ENCODE data around the gene ENTPD1.

The ENTPD1 gene

DNA sequence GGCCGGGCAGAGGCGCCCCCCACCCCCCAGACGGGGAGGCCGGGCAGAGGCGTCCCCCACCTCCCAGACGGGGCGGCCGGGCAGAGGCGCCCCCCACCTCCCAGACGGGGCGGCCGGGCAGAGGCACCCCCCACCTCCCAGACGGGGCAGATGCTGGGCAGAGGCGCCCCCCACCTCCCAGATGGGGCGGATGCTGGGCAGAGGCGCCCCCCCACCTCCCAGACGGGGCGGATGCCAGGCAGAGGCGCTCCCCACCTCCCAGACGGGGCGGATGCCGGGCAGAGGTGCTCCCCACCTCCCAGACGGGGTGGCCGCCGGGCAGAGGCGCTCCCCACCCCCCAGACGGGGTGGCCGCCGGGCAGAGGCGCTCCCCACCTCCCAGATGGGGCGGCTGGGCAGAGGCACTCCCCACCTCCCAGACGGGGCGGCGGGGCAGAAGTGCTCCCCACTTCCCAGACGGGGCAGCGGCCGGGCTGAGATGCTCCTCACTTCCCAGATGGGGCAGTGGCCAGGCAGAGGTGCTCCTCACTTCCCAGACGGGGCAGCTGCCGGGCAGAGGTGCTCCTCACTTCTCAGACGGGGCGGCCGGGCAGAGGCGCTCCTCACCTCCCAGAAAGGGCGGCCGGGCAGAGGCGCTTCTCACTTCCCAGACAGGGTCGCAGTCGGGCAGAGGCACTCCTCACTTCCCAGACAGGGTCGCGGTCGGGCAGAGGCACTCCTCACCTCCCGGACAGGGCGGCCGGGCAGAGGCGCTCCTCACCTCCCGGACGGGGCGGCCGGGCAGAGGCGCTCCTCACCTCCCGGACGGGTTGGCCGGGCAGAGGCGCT, 53.6 kb downstream of the ENTPD1 start:
- DNase-seq: peak; percentile 3
- H3K27me3 ChIP-seq: no peaks in the 10 kb centered on the region
- no peaks in the 10 kb centered on the region for H3K36me3 ChIP-seq
- no peaks in the 10 kb centered on the region for H3K9me3 ChIP-seq
- TF ChIP-seq, protein P1, sequence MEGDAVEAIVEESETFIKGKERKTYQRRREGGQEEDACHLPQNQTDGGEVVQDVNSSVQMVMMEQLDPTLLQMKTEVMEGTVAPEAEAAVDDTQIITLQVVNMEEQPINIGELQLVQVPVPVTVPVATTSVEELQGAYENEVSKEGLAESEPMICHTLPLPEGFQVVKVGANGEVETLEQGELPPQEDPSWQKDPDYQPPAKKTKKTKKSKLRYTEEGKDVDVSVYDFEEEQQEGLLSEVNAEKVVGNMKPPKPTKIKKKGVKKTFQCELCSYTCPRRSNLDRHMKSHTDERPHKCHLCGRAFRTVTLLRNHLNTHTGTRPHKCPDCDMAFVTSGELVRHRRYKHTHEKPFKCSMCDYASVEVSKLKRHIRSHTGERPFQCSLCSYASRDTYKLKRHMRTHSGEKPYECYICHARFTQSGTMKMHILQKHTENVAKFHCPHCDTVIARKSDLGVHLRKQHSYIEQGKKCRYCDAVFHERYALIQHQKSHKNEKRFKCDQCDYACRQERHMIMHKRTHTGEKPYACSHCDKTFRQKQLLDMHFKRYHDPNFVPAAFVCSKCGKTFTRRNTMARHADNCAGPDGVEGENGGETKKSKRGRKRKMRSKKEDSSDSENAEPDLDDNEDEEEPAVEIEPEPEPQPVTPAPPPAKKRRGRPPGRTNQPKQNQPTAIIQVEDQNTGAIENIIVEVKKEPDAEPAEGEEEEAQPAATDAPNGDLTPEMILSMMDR (IDR thresholded peaks at IDR 0.05; ENCODE audit: low read depth, low read length): no peak
- no peaks in the 10 kb centered on the region for H3K4me1 ChIP-seq
- H3K4me3 ChIP-seq (ENCODE audit: low read depth, low read length): no peak overlapping the region

DNA sequence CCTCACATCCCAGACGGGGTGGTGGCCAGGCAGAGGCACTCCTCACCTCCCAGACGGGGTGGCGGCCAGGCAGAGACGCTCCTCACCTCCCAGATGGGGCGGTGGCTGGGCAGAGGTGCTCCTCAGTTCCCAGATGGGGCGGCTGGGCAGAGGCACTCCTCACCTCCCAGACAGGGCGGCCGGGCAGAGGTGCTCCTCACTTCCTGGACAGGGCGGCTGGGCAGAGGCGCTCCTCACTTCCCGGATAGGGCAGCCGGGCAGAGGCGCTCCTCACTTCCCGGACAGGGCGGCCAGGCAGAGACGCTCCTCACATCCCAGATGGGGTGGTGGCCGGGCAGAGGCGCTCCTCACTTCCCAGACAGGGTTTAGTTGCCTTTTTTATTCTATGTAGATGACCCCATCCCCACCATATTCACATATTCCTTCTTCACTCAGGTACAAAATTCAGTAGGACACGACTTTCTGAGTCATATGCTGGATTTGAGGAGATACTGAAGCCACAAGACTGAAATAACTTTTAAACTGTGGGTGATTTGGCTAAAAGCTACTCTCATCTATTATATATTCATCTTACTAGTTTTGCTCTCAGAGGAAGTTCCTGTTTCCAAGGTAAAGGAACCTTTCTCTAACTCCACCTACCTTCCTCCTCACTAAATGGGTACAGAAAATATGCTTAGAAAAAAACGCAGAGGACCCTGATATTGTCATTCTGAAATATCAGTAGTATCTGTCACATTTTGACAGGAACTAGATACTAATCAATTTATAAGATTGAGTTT, 54.4 kb downstream of the ENTPD1 start:
- H3K27me3 ChIP-seq: no peaks in the 10 kb centered on the region
- H3K4me3 ChIP-seq (ENCODE audit: low read depth, low read length): no peak overlapping the region
- TF ChIP-seq, protein P1 (IDR thresholded peaks at IDR 0.05; ENCODE audit: low read depth, low read length): no peak
- no peak for DNase-seq
- no peaks in the 10 kb centered on the region for H3K9me3 ChIP-seq
- no peaks in the 10 kb centered on the region for H3K36me3 ChIP-seq
- H3K4me1 ChIP-seq: no peaks in the 10 kb centered on the region

DNA sequence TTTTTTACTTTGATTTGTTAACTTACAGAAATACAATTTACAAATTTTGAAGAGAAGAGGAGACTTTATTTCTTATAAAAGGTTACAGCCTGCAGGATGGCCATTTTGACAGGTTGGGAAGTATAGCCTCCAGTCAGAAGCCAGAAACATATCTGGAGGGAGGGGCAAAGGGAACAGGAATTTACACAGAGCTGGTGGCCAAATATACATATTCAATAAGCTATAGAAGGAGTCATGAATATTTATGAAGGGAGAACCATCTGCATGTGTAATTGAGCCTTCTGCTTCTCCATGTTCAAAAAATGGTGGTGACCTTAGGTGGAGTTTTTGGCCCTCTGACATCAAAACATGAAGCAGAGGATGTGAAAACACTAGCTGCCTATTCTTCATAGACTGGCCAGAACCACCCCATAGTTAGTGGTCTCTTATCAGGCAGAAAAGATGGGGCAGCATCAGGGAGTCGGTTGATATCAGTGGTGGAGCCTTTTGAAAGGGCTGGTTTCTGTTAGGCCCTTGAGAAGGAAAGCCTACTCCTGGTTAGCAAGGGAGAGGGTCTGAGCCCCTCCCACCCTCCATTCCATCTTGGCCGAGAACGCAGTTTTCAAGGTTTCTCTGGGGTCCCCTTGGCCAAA, 57.2 kb downstream of the ENTPD1 start:
- Histone ChIP-seq H3K36me3 (no peaks in the 10 kb centered on the region), H3K9me3 (no peaks in the 10 kb centered on the region), H3K27me3 (no peaks in the 10 kb centered on the region), H3K4me3 (ENCODE audit: low read depth, low read length) (no peak overlapping the region), H3K4me1 (no peaks in the 10 kb centered on the region)
- DNase-seq: no peak
- TF ChIP-seq, protein P1 (IDR thresholded peaks at IDR 0.05; ENCODE audit: low read depth, low read length): no peak

DNA sequence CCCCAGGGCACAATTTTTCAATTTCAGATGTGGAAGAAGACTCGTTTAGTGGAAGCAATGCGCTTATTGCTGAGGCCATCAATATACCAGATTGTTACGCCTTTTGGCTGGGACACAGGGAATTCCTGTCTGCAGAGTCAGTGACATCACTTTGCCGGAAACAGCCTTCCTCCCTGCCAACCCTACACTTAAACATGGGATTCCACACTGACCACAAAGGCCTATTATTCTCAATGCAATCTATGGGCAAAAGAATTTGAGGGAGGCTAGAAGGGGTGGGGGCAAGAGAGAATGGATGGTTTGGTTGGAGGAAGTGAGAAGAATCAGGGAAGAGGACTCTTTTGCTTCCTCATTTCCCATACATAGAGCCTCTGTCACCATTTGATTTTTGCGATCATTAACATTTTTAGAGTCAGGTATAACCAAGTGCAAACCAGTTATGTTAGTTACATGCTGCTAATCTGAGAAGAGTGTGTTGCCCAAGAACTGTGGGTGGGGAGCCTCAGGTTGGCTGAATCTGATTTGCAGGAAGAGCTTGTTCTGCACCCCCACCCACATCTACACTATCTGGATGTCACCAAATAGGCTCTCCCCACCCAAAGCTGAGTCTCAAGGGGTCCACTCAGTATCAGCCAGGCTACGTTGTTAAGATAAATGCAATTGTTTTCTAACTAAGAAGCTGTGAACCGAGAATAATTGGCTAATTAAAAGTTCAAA, 58.2 kb downstream of the ENTPD1 start:
- no peak for DNase-seq
- TF ChIP-seq, protein P1 (IDR thresholded peaks at IDR 0.05; ENCODE audit: low read depth, low read length): no peak
- H3K4me3 ChIP-seq (ENCODE audit: low read depth, low read length): no peak overlapping the region
- H3K4me1 ChIP-seq: no peaks in the 10 kb centered on the region
- no peaks in the 10 kb centered on the region for H3K36me3 ChIP-seq
- H3K27me3 ChIP-seq: no peaks in the 10 kb centered on the region
- H3K9me3 ChIP-seq: no peaks in the 10 kb centered on the region

DNA sequence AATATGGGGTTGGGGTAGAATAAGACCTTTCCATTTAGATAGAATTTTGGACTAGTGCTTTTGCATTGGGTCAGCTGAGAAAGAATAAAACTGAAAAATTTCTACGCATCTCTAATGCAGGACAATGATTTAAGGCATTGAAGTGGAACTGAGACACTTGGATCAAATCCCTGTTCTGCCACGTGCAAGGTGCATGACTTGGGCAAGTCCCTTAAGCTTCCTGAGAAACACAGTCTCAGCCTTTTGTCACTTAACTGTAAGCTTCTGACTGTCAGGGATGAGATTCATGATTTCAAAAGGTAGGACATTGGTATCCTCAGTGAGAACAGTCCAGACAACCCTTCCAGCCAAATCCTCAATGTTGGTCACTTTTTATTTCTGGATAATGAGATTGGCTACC, 59.2 kb downstream of the ENTPD1 start:
- Histone ChIP-seq H3K27me3 (no peaks in the 10 kb centered on the region), H3K36me3 (no peaks in the 10 kb centered on the region), H3K4me1 (no peaks in the 10 kb centered on the region), H3K4me3 (ENCODE audit: low read depth, low read length) (no peak overlapping the region), H3K9me3 (no peaks in the 10 kb centered on the region)
- TF ChIP-seq, protein P1 (IDR thresholded peaks at IDR 0.05; ENCODE audit: low read depth, low read length): no peak
- DNase-seq: no peak

Measured in BE2C (cell line).